Measurements from ENCODE around the gene SERPINF2. TPM values are rescaled to one million over a fixed set of nuclear protein-coding genes. Genes with fewer than 3 reads are reported as not detected.
"Not testable (repeated sequence)": the region's sequence is repeated elsewhere in the genome, so short reads cannot be mapped to it uniquely, and the experiment has no call there.

The SERPINF2 gene
- total and polyA plus RNA-seq, 12 donors, result 0.18 to 2.8 (median 0.76) TPM; not detected in 2

GRCh38 chr17:1716912-1717695 lies 25.6 kb upstream of the SERPINF2 start:
- Histone ChIP-seq H3K27me3 (no peaks in the 10 kb centered on the region), H3K4me3 (peak overlapping the region; percentile 45 to 99 (median 81)), H3K36me3 (peaks cover 0 to 26% (median 18%) of the 10 kb centered on the region in 9 donors), H3K4me1 (peaks cover 17 to 60% (median 50%) of the 10 kb centered on the region in 9 donors), H3K27ac (peak overlapping the region; percentile 97 to 100 (median 98)), H3K9me3 (no peaks in the 10 kb centered on the region)
- DNase-seq (peak; percentile 77 to 97), ATAC-seq (peak; percentile 53 to 79 (median 68))
- intact Hi-C loops (cut with DNase I), result loop anchor here in 3 of 10 donors (2.0 to 10.0 kb wide), 7 partner anchors 32 to 452 kb away; partner anchors contain the start of genes PRPF8 (in 1 of the 3) and RILP (in 1 of the 3)
- WGBS, 2 donors, result 0% methylated on average over 13 of the region's 13 CpGs
- TF ChIP-seq, protein P1, sequence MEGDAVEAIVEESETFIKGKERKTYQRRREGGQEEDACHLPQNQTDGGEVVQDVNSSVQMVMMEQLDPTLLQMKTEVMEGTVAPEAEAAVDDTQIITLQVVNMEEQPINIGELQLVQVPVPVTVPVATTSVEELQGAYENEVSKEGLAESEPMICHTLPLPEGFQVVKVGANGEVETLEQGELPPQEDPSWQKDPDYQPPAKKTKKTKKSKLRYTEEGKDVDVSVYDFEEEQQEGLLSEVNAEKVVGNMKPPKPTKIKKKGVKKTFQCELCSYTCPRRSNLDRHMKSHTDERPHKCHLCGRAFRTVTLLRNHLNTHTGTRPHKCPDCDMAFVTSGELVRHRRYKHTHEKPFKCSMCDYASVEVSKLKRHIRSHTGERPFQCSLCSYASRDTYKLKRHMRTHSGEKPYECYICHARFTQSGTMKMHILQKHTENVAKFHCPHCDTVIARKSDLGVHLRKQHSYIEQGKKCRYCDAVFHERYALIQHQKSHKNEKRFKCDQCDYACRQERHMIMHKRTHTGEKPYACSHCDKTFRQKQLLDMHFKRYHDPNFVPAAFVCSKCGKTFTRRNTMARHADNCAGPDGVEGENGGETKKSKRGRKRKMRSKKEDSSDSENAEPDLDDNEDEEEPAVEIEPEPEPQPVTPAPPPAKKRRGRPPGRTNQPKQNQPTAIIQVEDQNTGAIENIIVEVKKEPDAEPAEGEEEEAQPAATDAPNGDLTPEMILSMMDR (IDR thresholded peaks at IDR 0.05), result no peak

DNA sequence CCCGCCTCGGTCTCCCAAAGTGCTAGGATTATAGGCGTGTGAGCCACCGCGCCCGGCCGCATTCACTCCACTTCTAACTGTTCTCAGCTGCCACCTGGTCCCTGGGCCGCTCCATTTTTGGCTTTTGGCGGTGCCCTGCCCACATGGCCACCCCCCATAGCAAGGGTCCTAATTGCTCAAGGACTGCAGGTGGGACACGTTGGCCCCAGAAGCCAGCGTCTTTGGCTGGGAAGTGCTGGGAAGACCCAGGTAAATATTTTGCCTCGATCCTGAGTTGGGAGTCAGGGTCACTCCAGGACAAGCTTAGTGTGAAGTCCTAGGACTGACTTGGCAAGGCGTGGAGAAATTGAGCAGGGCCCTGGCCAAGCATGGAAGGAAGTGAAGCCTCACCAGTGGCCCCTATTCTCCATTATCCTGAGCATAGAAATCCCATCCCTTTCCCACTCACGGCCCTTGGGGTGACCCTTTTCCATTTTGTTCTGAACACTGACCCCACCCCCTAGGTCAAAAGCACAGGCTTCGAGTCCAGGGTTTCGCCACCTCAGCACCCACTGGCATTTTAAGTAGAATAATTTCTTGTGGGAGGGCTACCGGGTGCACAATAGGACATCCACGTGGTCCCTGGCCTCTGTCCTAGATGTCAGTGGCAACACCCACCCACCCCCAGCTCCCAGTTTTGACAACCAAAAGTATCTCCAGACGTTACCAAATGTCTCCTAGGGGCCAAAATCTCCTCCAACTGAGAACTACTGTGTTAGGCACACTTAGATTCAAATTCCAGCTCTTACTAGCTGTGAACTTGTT lies 24.1 kb upstream of the SERPINF2 start:
- TF ChIP-seq, protein P1 (IDR thresholded peaks at IDR 0.05), result no peak
- H3K36me3 ChIP-seq, result peaks cover 0 to 11% (median 3%) of the 10 kb centered on the region in 9 donors
- DNase-seq (no peak), ATAC-seq (no peak)
- H3K27me3 ChIP-seq, result no peaks in the 10 kb centered on the region
- H3K27ac ChIP-seq, result peak overlapping the region; percentile 97 to 100 (median 98)
- intact Hi-C loops (cut with DNase I), result loop anchor here in 2 of 10 donors (5.0 to 10.0 kb wide), 4 partner anchors 126 to 454 kb away; no protein-coding TSS in a partner anchor
- peaks cover 15 to 57% (median 37%) of the 10 kb centered on the region in 9 donors for H3K4me1 ChIP-seq
- WGBS, 2 donors, result 64 to 67% methylated on average over 19 of the region's 19 CpGs
- H3K9me3 ChIP-seq, result no peaks in the 10 kb centered on the region
- peak overlapping the region in 1 of 10 donors; percentile 81 for H3K4me3 ChIP-seq

GRCh38 chr17:1720856-1721386 lies 21.8 kb upstream of the SERPINF2 start:
- 30 to 37% methylated on average over 11 of the region's 11 CpGs for WGBS, 2 donors
- Histone ChIP-seq H3K4me3 (peak overlapping the region in 2 of 10 donors; percentile 22 to 30), H3K27ac (peak overlapping the region in 7 of 10 donors; percentile 21 to 77 (median 63)), H3K4me1 (peaks cover 18 to 64% (median 43%) of the 10 kb centered on the region in 9 donors), H3K27me3 (no peaks in the 10 kb centered on the region), H3K36me3 (peaks cover 0 to 2% (median 0%) of the 10 kb centered on the region in 9 donors), H3K9me3 (no peaks in the 10 kb centered on the region)
- peak in 1 of 2 donors; percentile 55 for DNase-seq
- intact Hi-C loops (cut with DNase I), result loop anchor here in 6 of 10 donors (2.0 to 10.0 kb wide), 8 partner anchors 61 to 324 kb away; partner anchors contain the start of genes OVCA2 (in 2 of the 6), DPH1 (in 1 of the 6) and RTN4RL1 (in 1 of the 6)
- TF ChIP-seq, protein P1 (IDR thresholded peaks at IDR 0.05), result peak; percentile 91 to 98 (median 95)
- ATAC-seq, result no peak

DNA sequence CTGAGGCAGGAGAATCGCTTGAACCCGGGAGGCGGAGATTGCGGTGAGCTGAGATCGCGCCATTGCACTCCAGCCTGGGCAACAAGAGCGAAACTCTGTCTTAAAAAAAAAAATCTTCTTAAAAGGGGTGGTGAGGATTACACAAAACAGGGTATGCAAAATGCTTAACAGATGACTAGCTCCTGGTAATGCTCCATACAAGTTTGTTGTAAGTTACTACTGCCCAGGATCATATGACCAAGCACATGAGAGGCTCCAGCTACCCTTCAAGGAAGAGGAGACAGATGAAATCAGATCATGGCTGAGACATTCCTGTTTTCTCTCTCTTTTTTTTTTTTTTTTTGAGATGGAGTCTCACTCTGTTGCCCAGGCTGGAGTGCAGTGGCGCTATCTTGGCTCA lies 20.6 kb upstream of the SERPINF2 start:
- DNase-seq, ATAC-seq, H3K9me3 ChIP-seq, H3K27me3 ChIP-seq, H3K4me3 ChIP-seq: not testable (repeated sequence)
- intact Hi-C loops (cut with DNase I), result loop anchor here in 6 of 10 donors (2.0 to 10.0 kb wide), 6 partner anchors 60 to 323 kb away; partner anchors contain the start of genes OVCA2 (in 2 of the 6), DPH1 (in 1 of the 6) and RTN4RL1 (in 1 of the 6)
- H3K4me1 ChIP-seq, result peaks cover 18 to 75% (median 43%) of the 10 kb centered on the region in 9 donors
- peaks cover 0 to 13% (median 0%) of the 10 kb centered on the region in 9 donors for H3K36me3 ChIP-seq
- peak overlapping the region in 9 of 10 donors; percentile 2 to 97 (median 89) for H3K27ac ChIP-seq
- WGBS, 2 donors, result 97 to 98% methylated on average over 8 of the region's 8 CpGs

Measured in heart right ventricle (tissue), 16 donors.